GM23338 (cell line): ENCODE data around the gene TESK2. TPM values are rescaled to one million over a fixed set of nuclear protein-coding genes. Genes with fewer than 3 reads are reported as not detected.

Source experiments
- ATAC-seq: fragments of 200-7000 bp; cut with Tn5 transposase; 3 replicates; pipeline ENCODE4 v1.9.1; 2020
- DNase-seq: peaks from one replicate; pipeline ENCODE4 v3.0.0-alpha.2; 2015; ENCODE audit warnings: low spot score
- H2AFZ ChIP-seq: fragments of 200-600 bp; sonication (generic); 2 replicates; pipeline ENCODE4 v1.8.0; 2016; ENCODE audit warnings: antibody characterized with exemption, mild to moderate bottlenecking, moderate library complexity
- H3F3A ChIP-seq: fragments of 200-600 bp; sonication (generic); replicated peaks from 2 replicates; pipeline ENCODE4 v1.8.0; 2017; ENCODE audit warnings: antibody characterized with exemption, mixed run types, low read depth
- H3K27ac ChIP-seq: fragments of 200-600 bp; sonication (generic); 2 replicates; pipeline ENCODE4 v1.6.1; 2016; ENCODE audit warnings: low read depth
- H3K27me3 ChIP-seq: fragments of 200-600 bp; sonication (generic); 2 replicates; pipeline ENCODE4 v1.8.0; 2016; ENCODE audit warnings: mild to moderate bottlenecking, mixed run types, moderate library complexity; ENCODE audit not compliant: insufficient read depth
- H3K36me3 ChIP-seq: fragments of 200-600 bp; sonication (generic); 2 replicates; pipeline ENCODE4 v1.8.0; 2016; ENCODE audit warnings: mild to moderate bottlenecking; ENCODE audit not compliant: insufficient read depth
- H3K4me1 ChIP-seq: fragments of 200-600 bp; sonication (generic); 2 replicates; pipeline ENCODE4 v1.8.0; 2016; ENCODE audit warnings: mild to moderate bottlenecking, moderate library complexity; ENCODE audit not compliant: insufficient read depth
- H3K4me2 ChIP-seq: fragments of 200-600 bp; sonication (generic); 2 replicates; pipeline ENCODE4 v1.7.1; 2017; ENCODE audit warnings: mixed run types
- H3K4me3 ChIP-seq: fragments of 200-600 bp; sonication (generic); 2 replicates; pipeline ENCODE4 v1.6.1; 2016; ENCODE audit warnings: mixed run types
- H3K79me2 ChIP-seq: fragments of 200-600 bp; sonication (generic); replicated peaks from 2 replicates; pipeline ENCODE4 v1.8.0; 2017; ENCODE audit warnings: mild to moderate bottlenecking; ENCODE audit not compliant: insufficient read depth
- H3K9me2 ChIP-seq: fragments of 200-600 bp; sonication (generic); 2 replicates; pipeline ENCODE4 v1.8.0; 2017; ENCODE audit not compliant: insufficient read depth
- H4K20me1 ChIP-seq: fragments of 200-600 bp; sonication (generic); replicated peaks from 2 replicates; pipeline ENCODE4 v1.8.0; 2017; ENCODE audit warnings: mild to moderate bottlenecking; ENCODE audit not compliant: insufficient read depth
- H3K27ac Mint-ChIP-seq: 2 replicates; pipeline ENCODE4 v1.8.0; 2020; ENCODE audit warnings: inconsistent platforms, mild to moderate bottlenecking, moderate library complexity, mixed read lengths
- H3K27me3 Mint-ChIP-seq: 3 replicates; pipeline ENCODE4 v1.8.0; 2022; ENCODE audit warnings: low read depth, mild to moderate bottlenecking, moderate library complexity, mixed read lengths, inconsistent platforms; ENCODE audit not compliant: insufficient read depth, poor library complexity
- H3K36me3 Mint-ChIP-seq: 3 replicates; pipeline ENCODE4 v1.8.0; 2021; ENCODE audit warnings: low read depth, mild to moderate bottlenecking, inconsistent platforms, moderate library complexity, mixed read lengths
- H3K4me1 Mint-ChIP-seq: 3 replicates; pipeline ENCODE4 v1.8.0; 2020; ENCODE audit warnings: mild to moderate bottlenecking, inconsistent platforms, mixed read lengths
- H3K4me3 Mint-ChIP-seq: 3 replicates; pipeline ENCODE4 v1.8.0; 2021; ENCODE audit warnings: moderate library complexity, mild to moderate bottlenecking, inconsistent platforms, mixed read lengths
- H3K9me3 Mint-ChIP-seq: 3 replicates; pipeline ENCODE4 v1.8.0; 2020; ENCODE audit warnings: moderate library complexity, mild to moderate bottlenecking, inconsistent platforms, mixed read lengths
- CREB1 ChIP-seq: fragments of 250-450 bp; sonication (Bioruptor Pico); IDR thresholded peaks from 2 replicates; pipeline ENCODE4 v1.5.0; 2020; ENCODE audit warnings: low read depth, mild to moderate bottlenecking, moderate library complexity
- CTCF ChIP-seq, 2 experiments: fragments of 200-600 bp in 1 of 2; sonication (generic) in 1 of 2; conservative IDR thresholded peaks; 2 replicates each; pipeline versions ENCODE4 v1.5.1 to v1.6.1; 2016 to 2017; ENCODE audit warnings: antibody characterized with exemption in 2 of 2, low read depth in 2 of 2, mild to moderate bottlenecking in 2 of 2, moderate library complexity in 1 of 2
- EZH2 ChIP-seq: fragments of 200-600 bp; sonication (generic); IDR thresholded peaks from one replicate; pipeline ENCODE4 v1.8.0; 2017; ENCODE audit warnings: antibody characterized with exemption, mild to moderate bottlenecking, low read depth; ENCODE audit not compliant: unreplicated experiment
- EZH2phosphoT487 ChIP-seq: fragments of 200-600 bp; sonication (generic); IDR thresholded peaks from one replicate; pipeline ENCODE4 v1.8.1; 2018; ENCODE audit warnings: antibody characterized with exemption; ENCODE audit not compliant: unreplicated experiment
- JUNB ChIP-seq: IDR thresholded peaks from one replicate; pipeline ENCODE4 v1.6.1; 2016; ENCODE audit warnings: antibody characterized with exemption; ENCODE audit not compliant: unreplicated experiment
- NANOG ChIP-seq: IDR thresholded peaks from 2 replicates; pipeline ENCODE4 v1.6.1; 2016; ENCODE audit warnings: antibody characterized with exemption, borderline replicate concordance
- POLR2AphosphoS5 ChIP-seq: IDR thresholded peaks from 2 replicates; pipeline ENCODE4 v1.6.1; 2016; ENCODE audit warnings: antibody characterized with exemption, low read depth
- REST ChIP-seq: IDR thresholded peaks from one replicate; pipeline ENCODE4 v1.6.1; 2018; ENCODE audit warnings: antibody characterized with exemption; ENCODE audit not compliant: unreplicated experiment
- ZNF114 ChIP-seq: fragments of 250-450 bp; sonication (Bioruptor Pico); IDR thresholded peaks from 2 replicates; pipeline ENCODE4 v1.5.0; 2020; ENCODE audit warnings: mild to moderate bottlenecking, moderate library complexity
- ZNF331 ChIP-seq: fragments of 250-450 bp; sonication (Bioruptor Pico); IDR thresholded peaks from 2 replicates; pipeline ENCODE4 v1.5.0; 2020; ENCODE audit warnings: low read depth, mild to moderate bottlenecking, moderate library complexity
- ZNF462 ChIP-seq: fragments of 250-450 bp; sonication (Bioruptor Pico); IDR thresholded peaks from 2 replicates; pipeline ENCODE4 v1.5.0; 2020; ENCODE audit warnings: mild to moderate bottlenecking, moderate library complexity
- polyA plus RNA-seq: library from polyadenylated mRNA; unstranded; fragments of >200 nt; fragmentation: Nextera tagmentation; extraction: Ambion mirVana; gene quantifications from 2 replicates; pipeline ENCODE4 v1.2.1, GENCODE V29; 2016
- total RNA-seq: library from RNA; depleted of rRNA; stranded (reverse); fragments of >200 nt; shearing (Covaris generic); gene quantifications from 2 replicates; pipeline ENCODE4 v1.2.3, GENCODE V29; 2014

The TESK2 gene
- total and polyA plus RNA-seq, 2 experiments from 2014 or later, result 5.2 to 14.0 TPM

- H3K9me3 Mint-ChIP-seq, result no peaks in the 10 kb centered on the region
- DNase-seq (no peak), ATAC-seq (no peak)
- Histone ChIP-seq H2AFZ (no peak overlapping the region), H3K27me3 (no peaks in the 10 kb centered on the region), H3K9me2 (no peaks in the 10 kb centered on the region), H3K27ac (no peak overlapping the region), H3K4me1 (no peaks in the 10 kb centered on the region), H3K4me2 (no peak overlapping the region), H3K36me3 (no peaks in the 10 kb centered on the region), H3F3A (no peaks in the 10 kb centered on the region), H3K4me3 (no peak overlapping the region), H3K79me2 (no peaks in the 10 kb centered on the region), H4K20me1 (peaks cover 7% of the 10 kb centered on the region; the same call in 1 of the 2 replicates)
- no peaks in the 10 kb centered on the region for H3K4me1 Mint-ChIP-seq
- TF ChIP-seq REST (no peak), POLR2AphosphoS5 (no peak), ZNF331 (no peak), CREB1 (CRISPR knock-in tag) (no peak), EZH2phosphoT487 (no peak), ZNF114 (CRISPR knock-in tag) (no peak), CTCF (conservative IDR thresholded peaks at IDR 0.05; ENCODE audit: low read depth in 2 of 2) (no peak), ZNF462 (no peak), EZH2 (no peak), NANOG (no peak), JUNB (no peak)
- no peaks in the 10 kb centered on the region for H3K36me3 Mint-ChIP-seq
- H3K27ac Mint-ChIP-seq, result no peak overlapping the region
- H3K27me3 Mint-ChIP-seq, result no peaks in the 10 kb centered on the region
- H3K4me3 Mint-ChIP-seq, result no peak overlapping the region
Observed at GRCh38 chr1:45443580-45444446, 47.1 kb downstream of the TESK2 start.
